ENCODE measurements around the gene TTC23.

Gene TTC23

DNA sequence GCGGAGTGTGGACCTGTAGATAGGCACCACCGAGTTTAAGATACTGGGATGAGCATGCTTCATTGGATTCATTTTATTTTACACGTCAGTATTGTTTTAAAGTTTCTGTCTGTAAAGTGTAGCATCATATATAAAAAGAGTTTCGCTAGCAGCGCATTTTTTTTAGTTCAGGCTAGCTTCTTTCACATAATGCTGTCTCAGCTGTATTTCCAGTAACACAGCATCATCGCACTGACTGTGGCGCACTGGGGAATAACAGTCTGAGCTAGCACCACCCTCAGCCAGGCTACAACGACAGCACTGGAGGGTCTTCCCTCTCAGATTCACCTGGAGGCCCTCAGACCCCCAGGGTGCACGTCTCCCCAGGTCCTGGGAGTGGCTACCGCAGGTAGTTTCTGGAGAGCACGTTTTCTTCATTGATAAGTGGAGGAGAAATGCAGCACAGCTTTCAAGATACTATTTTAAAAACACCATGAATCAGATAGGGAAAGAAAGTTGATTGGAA lies 115.0 kb downstream of the TTC23 start:
- TF ChIP-seq CEBPB (IDR thresholded peaks at IDR 0.05), result no peak
- no peak for TF ChIP-seq USF1 (IDR thresholded peaks at IDR 0.05)
- TF ChIP-seq TEAD4 (IDR thresholded peaks at IDR 0.05), result no peak
- no peak for TF ChIP-seq ZBTB7A (IDR thresholded peaks at IDR 0.05; ENCODE audit: low read depth)
- TF ChIP-seq, protein P1, sequence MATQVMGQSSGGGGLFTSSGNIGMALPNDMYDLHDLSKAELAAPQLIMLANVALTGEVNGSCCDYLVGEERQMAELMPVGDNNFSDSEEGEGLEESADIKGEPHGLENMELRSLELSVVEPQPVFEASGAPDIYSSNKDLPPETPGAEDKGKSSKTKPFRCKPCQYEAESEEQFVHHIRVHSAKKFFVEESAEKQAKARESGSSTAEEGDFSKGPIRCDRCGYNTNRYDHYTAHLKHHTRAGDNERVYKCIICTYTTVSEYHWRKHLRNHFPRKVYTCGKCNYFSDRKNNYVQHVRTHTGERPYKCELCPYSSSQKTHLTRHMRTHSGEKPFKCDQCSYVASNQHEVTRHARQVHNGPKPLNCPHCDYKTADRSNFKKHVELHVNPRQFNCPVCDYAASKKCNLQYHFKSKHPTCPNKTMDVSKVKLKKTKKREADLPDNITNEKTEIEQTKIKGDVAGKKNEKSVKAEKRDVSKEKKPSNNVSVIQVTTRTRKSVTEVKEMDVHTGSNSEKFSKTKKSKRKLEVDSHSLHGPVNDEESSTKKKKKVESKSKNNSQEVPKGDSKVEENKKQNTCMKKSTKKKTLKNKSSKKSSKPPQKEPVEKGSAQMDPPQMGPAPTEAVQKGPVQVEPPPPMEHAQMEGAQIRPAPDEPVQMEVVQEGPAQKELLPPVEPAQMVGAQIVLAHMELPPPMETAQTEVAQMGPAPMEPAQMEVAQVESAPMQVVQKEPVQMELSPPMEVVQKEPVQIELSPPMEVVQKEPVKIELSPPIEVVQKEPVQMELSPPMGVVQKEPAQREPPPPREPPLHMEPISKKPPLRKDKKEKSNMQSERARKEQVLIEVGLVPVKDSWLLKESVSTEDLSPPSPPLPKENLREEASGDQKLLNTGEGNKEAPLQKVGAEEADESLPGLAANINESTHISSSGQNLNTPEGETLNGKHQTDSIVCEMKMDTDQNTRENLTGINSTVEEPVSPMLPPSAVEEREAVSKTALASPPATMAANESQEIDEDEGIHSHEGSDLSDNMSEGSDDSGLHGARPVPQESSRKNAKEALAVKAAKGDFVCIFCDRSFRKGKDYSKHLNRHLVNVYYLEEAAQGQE (IDR thresholded peaks at IDR 0.05; ENCODE audit: low read depth), result no peak
- TF ChIP-seq EGR1 (IDR thresholded peaks at IDR 0.05), result no peak
- TF ChIP-seq TAF1 (IDR thresholded peaks at IDR 0.05; ENCODE audit: low read depth), result no peak
- no peak for TF ChIP-seq CREB1 (IDR thresholded peaks at IDR 0.05; ENCODE audit: low read depth)
- TF ChIP-seq FOXM1 (IDR thresholded peaks at IDR 0.05; ENCODE audit: borderline replicate concordance, low read depth), result no peak
- TF ChIP-seq, protein P2, sequence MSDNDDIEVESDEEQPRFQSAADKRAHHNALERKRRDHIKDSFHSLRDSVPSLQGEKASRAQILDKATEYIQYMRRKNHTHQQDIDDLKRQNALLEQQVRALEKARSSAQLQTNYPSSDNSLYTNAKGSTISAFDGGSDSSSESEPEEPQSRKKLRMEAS (IDR thresholded peaks at IDR 0.05), result no peak
- no peak for TF ChIP-seq TCF12 (IDR thresholded peaks at IDR 0.05; ENCODE audit: low read depth)
- no peak for TF ChIP-seq NFIC (IDR thresholded peaks at IDR 0.05)
- no peak for TF ChIP-seq RAD21 (IDR thresholded peaks at IDR 0.05; ENCODE audit: low read depth)
- no peak for TF ChIP-seq EP300 (IDR thresholded peaks at IDR 0.05; ENCODE audit: borderline replicate concordance)
- TF ChIP-seq YY1 (IDR thresholded peaks at IDR 0.05; ENCODE audit: low read depth), result no peak

- TF ChIP-seq NFIC (IDR thresholded peaks at IDR 0.05) (peak; percentile 49), EGR1 (IDR thresholded peaks at IDR 0.05) (no peak)
Measured at GRCh38 chr15:99132634-99133287, 116.6 kb downstream of the TTC23 start.

DNA sequence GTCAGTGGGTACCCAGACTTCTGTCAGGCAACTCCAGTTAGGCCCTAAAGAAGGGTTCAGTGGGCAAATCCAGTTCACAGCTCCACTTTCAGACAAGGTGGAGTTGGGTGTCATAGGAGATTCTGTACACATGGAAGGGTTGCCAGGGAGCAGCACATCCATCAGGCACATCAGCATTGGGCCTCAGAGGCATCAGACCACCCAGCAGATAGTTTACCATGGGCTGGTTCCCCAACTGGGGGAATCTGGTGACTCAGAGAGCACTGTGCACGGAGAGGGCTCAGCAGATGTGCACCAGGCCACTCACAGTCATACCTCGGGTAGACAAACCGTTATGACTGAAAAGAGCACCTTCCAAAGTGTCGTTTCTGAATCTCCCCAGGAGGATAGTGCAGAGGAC lies 117.3 kb downstream of the TTC23 start:
- TF ChIP-seq, protein P2 (IDR thresholded peaks at IDR 0.05), result no peak
- no peak for TF ChIP-seq TAF1 (IDR thresholded peaks at IDR 0.05; ENCODE audit: low read depth)
- TF ChIP-seq FOXM1 (IDR thresholded peaks at IDR 0.05; ENCODE audit: borderline replicate concordance, low read depth), result no peak
- no peak for TF ChIP-seq RAD21 (IDR thresholded peaks at IDR 0.05; ENCODE audit: low read depth)
- TF ChIP-seq TEAD4 (IDR thresholded peaks at IDR 0.05), result no peak
- no peak for TF ChIP-seq CEBPB (IDR thresholded peaks at IDR 0.05)
- TF ChIP-seq, protein P1 (IDR thresholded peaks at IDR 0.05; ENCODE audit: low read depth), result no peak
- no peak for TF ChIP-seq YY1 (IDR thresholded peaks at IDR 0.05; ENCODE audit: low read depth)

- TF ChIP-seq, protein P2 (IDR thresholded peaks at IDR 0.05), result no peak
Measured at GRCh38 chr15:99131441-99132023, 117.8 kb downstream of the TTC23 start.

GRCh38 chr15:99130765-99131440 lies 118.5 kb downstream of the TTC23 start:
- TF ChIP-seq FOXM1 (IDR thresholded peaks at IDR 0.05; ENCODE audit: borderline replicate concordance, low read depth) (no peak), NFIC (IDR thresholded peaks at IDR 0.05) (no peak)
- TF ChIP-seq, protein P2 (IDR thresholded peaks at IDR 0.05), result no peak

DNA sequence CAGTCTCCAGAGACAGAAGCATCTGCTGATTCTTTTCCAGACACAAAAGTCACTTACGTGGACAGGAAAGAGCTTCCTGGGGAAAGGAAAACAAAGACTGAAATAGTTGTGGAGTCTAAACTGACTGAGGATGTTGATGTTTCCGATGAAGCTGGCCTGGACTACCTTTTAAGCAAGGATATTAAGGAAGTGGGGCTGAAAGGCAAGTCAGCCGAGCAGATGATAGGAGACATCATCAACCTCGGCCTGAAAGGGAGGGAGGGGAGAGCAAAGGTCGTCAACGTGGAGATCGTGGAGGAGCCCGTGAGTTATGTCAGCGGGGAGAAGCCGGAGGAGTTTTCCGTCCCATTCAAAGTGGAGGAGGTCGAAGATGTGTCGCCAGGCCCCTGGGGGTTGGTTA lies 119.1 kb downstream of the TTC23 start:
- no peak for TF ChIP-seq TAF1 (IDR thresholded peaks at IDR 0.05; ENCODE audit: low read depth)
- TF ChIP-seq FOXM1 (IDR thresholded peaks at IDR 0.05; ENCODE audit: borderline replicate concordance, low read depth), result no peak
- TF ChIP-seq NFIC (IDR thresholded peaks at IDR 0.05), result no peak
- no peak for TF ChIP-seq ZBTB7A (IDR thresholded peaks at IDR 0.05; ENCODE audit: low read depth)
- TF ChIP-seq EP300 (IDR thresholded peaks at IDR 0.05; ENCODE audit: borderline replicate concordance), result no peak
- TF ChIP-seq USF1 (IDR thresholded peaks at IDR 0.05), result no peak
- TF ChIP-seq, protein P2 (IDR thresholded peaks at IDR 0.05), result no peak
- TF ChIP-seq CREB1 (IDR thresholded peaks at IDR 0.05; ENCODE audit: low read depth), result no peak
- no peak for TF ChIP-seq CEBPB (IDR thresholded peaks at IDR 0.05)
- TF ChIP-seq YY1 (IDR thresholded peaks at IDR 0.05; ENCODE audit: low read depth), result no peak
- no peak for TF ChIP-seq EGR1 (IDR thresholded peaks at IDR 0.05)
- TF ChIP-seq, protein P1 (IDR thresholded peaks at IDR 0.05; ENCODE audit: low read depth), result no peak
